LNCaP clone FGC (cell line): Measurements from ENCODE around the gene USP49.

Experiments used
- DNase-seq: peaks from one replicate; pipeline ENCODE4 v3.0.0-alpha.2; 2011; ENCODE audit warnings: low read depth
- H3K4me3 ChIP-seq: 2 replicates; pipeline ENCODE4 v1.5.1; 2011; ENCODE audit warnings: mild to moderate bottlenecking, low read depth, low read length, control low read depth
- CTCF ChIP-seq: IDR thresholded peaks from 2 replicates; pipeline ENCODE4 v1.5.1; 2012; ENCODE audit warnings: mild to moderate bottlenecking; ENCODE audit not compliant: control insufficient read depth, insufficient read depth; ENCODE audit errors: extremely low read depth

Gene USP49

DNA sequence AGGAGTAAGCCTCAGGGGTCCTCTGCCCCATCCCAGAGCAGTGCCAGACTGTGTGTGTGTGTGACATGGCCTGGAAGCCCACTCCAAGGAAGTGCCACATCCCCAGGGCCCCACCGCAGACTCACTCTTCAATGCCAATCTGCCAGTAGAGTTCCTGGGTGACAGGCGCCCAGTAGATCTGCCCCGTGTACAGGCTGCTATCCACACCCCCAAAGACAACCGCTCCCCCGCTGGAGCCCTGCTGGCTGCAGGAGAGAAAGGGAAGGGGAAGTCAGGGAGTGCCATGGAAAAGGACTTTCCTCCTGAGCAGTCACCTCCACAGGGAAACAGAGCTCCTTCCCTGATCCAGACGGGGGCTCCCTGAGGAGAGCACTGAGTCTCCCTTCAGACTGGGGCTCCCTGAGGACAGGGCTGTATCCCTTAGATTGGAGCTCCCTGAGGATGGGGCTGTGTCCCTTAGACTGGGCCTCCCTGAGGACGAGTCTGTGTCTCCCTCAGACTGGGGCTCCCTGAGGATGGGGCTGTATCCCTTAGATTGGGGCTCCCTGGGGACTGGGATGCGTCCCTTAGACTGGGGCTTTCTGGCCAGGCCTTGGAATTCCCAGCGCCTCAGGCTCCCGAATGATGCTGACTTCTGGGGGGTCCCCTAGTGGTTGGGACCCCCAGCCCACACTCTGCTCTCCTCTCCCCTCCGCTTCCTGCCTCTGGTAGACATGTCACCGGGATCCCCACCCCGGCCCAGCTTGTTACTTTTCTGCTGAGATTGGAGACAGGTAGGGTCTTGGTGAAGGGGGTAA, 154.6 kb downstream of the USP49 start:
- no peak overlapping the region for H3K4me3 ChIP-seq
- no peak for TF ChIP-seq CTCF
- no peak for DNase-seq
